NCI-H1092 (cell line): ENCODE data around the gene CYS1.
"Not testable (repeated sequence)": the region's sequence is repeated elsewhere in the genome, so short reads cannot be mapped to it uniquely, and the experiment has no call there.

Source experiments
- DNase-seq: peaks from one replicate; lab custom pipeline; 2025; lab: John Stamatoyannopoulos, UW

The CYS1 gene

DNA sequence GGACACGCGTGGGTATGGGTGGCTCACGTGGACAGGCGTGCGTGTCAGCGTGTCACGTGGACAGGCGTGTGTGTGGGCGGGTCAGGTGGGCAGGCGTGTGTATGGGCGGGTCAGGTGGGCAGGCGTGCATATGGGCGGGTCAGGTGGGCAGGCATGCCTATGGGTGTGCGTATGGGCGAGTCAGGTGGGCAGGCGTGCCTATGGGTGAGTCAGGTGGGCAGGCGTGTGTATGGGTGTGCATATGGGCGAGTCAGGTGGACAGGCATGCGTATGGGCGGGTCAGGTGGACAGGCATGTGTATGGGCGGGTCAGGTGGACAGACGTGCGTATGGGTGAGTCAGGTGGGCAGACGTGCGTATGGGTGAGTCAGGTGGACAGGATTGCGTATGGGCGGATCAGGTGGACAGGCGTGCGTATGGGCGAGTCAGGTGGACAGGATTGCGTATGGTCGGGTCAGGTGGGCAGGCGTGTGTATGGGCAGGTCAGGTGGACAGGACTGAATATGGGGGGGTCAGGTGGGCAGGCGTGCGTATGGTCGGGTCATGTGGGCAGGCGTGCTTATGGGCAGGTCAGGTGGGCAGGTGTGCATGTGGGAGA lies 67.7 kb downstream of the CYS1 start:
- not testable (repeated sequence) for DNase-seq

DNA sequence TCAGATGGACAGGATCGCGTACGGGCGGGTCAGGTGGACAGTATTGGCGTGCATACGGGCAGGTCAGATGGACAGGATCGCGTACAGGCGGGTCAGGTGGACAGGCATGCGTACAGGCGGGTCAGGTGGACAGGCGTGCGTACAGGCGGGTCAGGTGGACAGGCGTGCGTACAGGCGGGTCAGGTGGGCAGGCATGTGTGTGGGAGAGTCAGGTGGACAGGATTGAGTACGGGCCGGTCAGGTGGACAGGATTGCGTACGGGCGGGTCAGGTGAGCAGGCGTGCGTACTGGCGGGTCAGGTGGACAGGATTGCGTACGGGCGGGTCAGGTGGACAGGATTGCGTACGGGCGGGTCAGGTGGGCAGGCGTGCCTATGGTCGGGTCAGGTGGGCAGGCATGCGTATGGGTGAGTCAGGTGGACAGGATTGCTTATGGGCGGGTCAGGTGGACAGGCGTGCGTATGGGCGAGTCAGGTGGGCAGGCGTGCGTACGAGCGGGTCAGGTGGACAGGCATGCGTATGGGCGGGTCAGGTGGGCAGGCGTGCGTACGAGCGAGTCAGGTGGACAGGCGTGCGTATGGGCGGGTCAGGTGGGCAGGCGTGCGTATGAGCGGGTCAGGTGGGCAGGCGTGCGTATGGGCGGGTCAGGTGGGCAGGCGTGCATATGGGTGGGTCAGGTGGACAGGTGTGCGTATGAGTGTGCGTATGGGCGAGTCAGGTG lies 68.4 kb downstream of the CYS1 start:
- DNase-seq: not testable (repeated sequence)

DNA sequence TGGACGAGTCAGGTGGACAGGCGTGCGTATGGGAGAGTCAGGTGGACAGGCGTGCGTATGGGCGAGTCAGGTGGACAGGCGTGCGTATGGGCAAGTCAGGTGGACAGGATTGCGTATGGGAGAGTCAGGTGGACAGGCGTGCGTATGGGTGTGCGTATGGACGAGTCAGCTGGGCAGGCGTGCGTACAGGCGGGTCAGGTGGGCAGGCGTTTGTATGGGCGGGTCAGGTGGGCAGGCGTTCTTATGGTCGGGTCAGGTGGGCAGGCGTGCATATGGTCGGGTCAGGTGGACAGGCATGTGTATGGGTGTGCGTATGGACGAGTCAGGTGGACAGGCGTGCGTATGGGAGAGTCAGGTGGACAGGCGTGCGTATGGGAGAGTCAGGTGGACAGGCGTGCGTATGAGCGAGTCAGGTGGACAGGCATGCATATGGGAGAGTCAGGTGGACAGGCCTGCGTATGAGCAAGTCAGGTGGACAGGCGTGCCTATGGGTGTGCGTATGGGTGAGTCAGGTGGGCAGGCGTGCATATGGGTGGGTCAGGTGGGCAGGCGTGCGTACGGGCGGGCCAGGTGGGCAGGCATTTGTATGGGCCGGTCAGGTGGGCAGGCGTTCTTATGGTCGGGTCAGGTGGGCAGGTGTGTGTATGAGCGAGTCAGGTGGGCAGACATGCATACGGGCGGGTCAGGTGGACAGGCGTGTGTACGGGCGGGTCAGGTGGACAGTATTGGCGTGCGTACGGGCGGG lies 69.2 kb downstream of the CYS1 start:
- not testable (repeated sequence) for DNase-seq

DNA sequence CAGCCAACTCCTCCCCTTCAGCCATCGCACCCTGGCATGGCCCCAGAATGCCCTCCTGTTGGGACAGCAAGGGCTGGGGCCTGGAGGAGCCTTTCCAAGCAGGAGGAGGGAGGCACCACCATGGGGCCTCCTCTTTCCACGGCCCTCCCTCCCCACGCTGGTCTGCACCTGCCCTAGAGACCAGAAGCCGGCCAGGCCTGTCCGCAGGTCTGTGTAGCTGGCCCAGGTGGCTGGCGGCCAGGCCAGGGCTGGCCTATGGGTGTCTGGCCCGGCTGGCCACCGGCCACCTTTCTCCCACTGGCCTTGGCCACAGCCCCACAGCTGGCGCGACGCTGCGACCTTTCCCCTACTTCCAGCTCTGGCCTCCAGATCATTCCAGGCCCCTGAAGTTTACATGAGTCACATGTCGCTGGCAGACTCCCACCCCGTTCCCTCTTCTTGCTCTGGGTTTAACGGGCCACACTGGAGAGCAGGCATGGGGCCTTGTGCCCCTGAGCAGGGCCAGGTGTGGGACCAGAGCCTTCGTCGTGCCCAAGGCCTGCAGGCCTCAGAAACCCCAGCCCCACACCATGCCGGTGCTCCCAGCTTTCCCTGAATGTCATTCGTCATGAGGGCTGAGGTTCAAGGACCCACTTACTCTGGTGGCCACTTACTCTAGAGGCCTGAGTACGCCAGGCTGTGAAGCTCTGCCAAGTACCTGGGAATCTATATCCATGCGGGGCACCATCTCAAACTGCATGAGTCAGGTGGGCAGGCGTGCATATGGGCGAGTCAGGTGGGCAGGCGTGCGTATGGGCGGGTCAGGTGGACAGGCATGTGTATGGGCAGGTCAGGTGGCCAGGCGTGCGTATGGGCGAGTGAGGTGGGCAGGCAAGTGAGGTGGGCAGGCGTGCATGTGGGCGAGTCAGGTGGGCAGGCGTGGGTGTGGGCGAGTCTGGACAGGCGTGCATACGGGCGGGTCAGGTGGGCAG lies 70.1 kb downstream of the CYS1 start:
- no peak for DNase-seq

DNA sequence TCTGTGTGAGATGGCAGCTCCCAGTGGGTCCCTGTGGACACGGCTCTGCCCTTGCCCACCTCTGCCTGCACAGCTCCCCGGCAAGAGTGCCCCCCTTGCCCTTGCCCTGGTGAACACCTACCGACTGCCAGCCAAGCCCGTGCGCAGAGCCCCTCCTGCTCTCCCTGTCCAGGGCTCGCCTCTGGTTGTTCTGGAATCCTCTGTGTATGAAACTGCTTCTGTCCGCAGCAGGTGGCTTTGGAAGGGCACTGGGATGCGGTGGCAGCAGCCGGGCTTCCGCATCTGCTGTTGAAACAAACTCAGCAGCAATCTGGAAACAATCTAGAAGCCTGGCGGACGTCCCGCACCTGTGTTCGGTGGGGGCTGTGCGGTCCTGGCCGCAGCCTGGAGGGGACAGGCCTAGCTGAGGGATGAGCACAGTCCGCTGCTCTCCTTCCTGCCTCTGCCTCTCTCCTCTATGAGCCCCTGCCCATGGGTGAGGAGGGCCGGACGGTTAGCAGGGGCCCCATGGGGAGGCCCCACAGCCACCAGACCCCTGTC lies 70.9 kb downstream of the CYS1 start:
- no peak for DNase-seq

DNA sequence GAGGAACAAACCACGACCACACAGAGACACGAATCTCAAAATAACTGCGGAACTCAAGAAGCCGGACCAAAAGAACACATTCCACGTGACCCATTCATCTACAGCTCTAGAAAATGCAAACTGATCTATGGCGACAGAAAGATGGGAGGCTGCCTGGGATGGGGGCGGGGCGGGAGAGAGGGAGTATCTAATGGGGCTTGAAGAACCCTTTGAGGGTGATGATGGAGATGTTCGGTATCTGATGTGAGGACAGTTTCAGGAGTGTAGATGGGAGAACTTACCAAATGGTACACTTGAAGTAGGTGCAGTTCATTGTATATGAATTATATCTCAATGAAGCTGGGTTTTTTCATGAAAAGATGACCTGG lies 71.4 kb downstream of the CYS1 start:
- no peak for DNase-seq

DNA sequence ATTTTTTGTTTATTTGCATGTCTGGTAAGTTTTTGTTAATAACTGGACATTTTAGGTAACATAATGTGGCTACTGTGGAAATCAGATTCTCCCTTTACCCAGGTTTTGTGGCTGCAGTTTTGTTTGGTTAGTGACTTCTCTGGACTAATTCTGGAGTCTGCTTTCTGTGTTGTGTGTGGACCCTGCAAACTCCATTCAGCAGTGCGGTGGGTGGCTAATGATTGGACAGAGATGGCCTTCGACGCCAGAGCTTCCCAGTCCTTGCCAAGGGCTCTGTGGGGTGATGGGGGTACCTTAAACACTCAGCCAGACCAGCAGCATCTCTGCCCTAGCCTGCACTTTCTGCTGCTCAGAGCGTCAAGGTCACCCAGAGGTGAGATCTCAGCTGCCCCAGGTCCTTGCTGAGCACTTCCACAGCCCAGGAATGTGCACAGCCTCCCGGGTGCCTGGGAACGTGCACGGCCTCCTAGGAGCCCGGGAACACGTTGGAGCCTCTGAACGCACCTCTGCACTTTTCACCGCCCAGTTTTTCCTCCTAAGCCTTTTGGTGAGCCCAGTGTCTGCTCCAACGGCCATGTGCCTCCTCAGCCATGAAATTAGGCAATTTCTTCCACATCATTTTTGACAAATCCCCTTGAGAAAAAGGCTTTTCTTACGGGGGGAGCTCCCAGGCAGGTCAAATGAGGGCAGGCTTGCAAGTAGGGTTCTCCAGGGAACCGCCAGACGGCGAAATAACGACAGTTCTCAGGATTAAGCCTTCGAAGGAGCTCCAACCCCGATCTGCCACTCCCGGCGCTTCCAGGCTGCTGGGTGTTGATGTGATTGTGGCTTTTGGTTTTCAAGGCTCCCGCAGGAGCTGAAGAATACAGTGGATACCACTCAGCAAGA lies 72.0 kb downstream of the CYS1 start:
- DNase-seq: no peak

DNA sequence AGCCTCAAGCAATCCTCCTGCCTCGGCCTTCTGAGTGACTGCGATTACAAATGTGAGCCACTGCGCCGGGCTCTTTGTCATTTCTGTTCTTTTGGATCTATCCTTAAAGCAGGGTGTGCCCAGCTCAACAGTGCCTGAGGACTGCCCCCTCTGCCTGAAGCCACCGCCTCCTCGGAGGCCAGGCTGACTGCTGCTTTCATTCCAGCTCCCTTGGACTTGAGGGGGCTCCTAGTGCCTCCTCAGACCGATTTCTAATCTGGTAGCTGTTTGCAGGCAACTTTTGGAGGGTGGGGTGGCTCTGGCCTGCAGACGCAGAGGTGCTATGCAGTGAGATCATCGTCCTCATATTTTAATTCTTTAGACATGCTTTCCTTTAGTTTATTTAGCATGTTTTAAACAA lies 72.8 kb downstream of the CYS1 start:
- no peak for DNase-seq
